Spleen (tissue), 11 donors: ENCODE results near the gene MUC12. TPM values are rescaled to one million over a fixed set of nuclear protein-coding genes. Genes with fewer than 3 reads are reported as not detected.

ENCODE experiments used
- DNase-seq: peaks from one replicate; pipeline ENCODE4 v3.0.0-alpha.2; 2020
- H3K27ac ChIP-seq, 8 donors: fragments of 200-600 bp; sonication (generic) in 7 of 8; 1 replicate in 4 of 8; 2 replicates in 4 of 8; pipeline versions ENCODE4 v1.5.0 to v1.8.0; 2016 to 2021; ENCODE audit warnings: inconsistent platforms in 4 of 8, mild to moderate bottlenecking in 4 of 8, moderate library complexity in 1 of 8
- H3K27me3 ChIP-seq, 7 donors: fragments of 200-600 bp; sonication (generic) in 6 of 7; replicated peaks in 1 of 7; 1 replicate in 4 of 7; 2 replicates in 3 of 7; pipeline versions ENCODE4 v1.5.0 to v1.8.0; 2016 to 2021; ENCODE audit warnings: inconsistent platforms in 3 of 7, mild to moderate bottlenecking in 1 of 7
- H3K36me3 ChIP-seq, 6 donors: fragments of 200-600 bp; sonication (generic) in 5 of 6; 1 replicate in 4 of 6; 2 replicates in 2 of 6; pipeline versions ENCODE4 v1.5.0 to v1.8.0; 2016 to 2021; ENCODE audit warnings: inconsistent platforms in 2 of 6
- H3K4me1 ChIP-seq, 6 donors: fragments of 200-600 bp; sonication (generic) in 5 of 6; 1 replicate in 3 of 6; 2 replicates in 3 of 6; pipeline versions ENCODE4 v1.5.0 to v1.8.0; 2016 to 2021; ENCODE audit warnings: inconsistent platforms in 3 of 6
- H3K4me3 ChIP-seq, 8 donors: fragments of 200-600 bp; sonication (generic) in 7 of 8; 1 replicate in 4 of 8; 2 replicates in 4 of 8; pipeline versions ENCODE4 v1.5.0 to v1.8.0; 2016 to 2021; ENCODE audit warnings: inconsistent platforms in 4 of 8, mild to moderate bottlenecking in 4 of 8, moderate library complexity in 2 of 8
- H3K9me3 ChIP-seq, 8 donors: fragments of 200-600 bp; sonication (generic) in 7 of 8; 1 replicate in 4 of 8; 2 replicates in 4 of 8; pipeline versions ENCODE4 v1.5.0 to v1.8.0; 2016 to 2021; ENCODE audit warnings: inconsistent platforms in 4 of 8
- POLR2A ChIP-seq, 3 donors: fragments of 450-650 bp; IDR thresholded peaks; one replicate each; pipeline ENCODE4 v1.5.1; 2017; ENCODE audit warnings: antibody characterized with exemption in 3 of 3, mild to moderate bottlenecking in 1 of 3
- POLR2AphosphoS5 ChIP-seq, 3 donors: sonication (generic); formaldehyde crosslinking; IDR thresholded peaks; one replicate each; pipeline ENCODE4 v1.5.1; 2017; ENCODE audit warnings: antibody characterized with exemption in 3 of 3
- WGBS, 5 donors: extraction: QIAGEN DNeasy Blood & Tissue Kit in 3 of 5; methylation state at CpG; one replicate each; pipeline versions ENCODE4 v1.1.5 to v1.1.7; 2013 to 2018; 5-methylcytosine and 5-hydroxymethylcytosine counted together
- intact Hi-C: fragments of 100-400 bp; cut with DNase I; formaldehyde crosslinking; loops from one replicate; pipeline ENCODE4 v1.15.0; 2023; ENCODE audit warnings: low total_unique reads
- polyA plus RNA-seq, 3 donors: library from polyadenylated mRNA; stranded (reverse); fragments of 200-250 nt; gene quantifications; one replicate each; pipeline ENCODE4 v1.2.1, GENCODE V29; 2013
- total RNA-seq, 7 donors: library from RNA; depleted of rRNA in 3 of 7; stranded (reverse); fragments of >200 nt in 3 of 7; fragmentation: NEBNext Ultra II Directional in 4 of 7; extraction: Animal tissue kit (Norgen Biotek cat#: 25700) in 4 of 7; gene quantifications; one replicate each; pipeline versions ENCODE4 v1.1.0 to v1.2.1, GENCODE V29; 2016 to 2021
- TF ChIP-seq, protein P1 (sequence below), 11 experiments: fragments of 200-600 bp in 7 of 11; fragments of 450-650 bp in 4 of 11; sonication (generic) in 4 of 11; IDR thresholded peaks in 8 of 11; conservative IDR thresholded peaks in 3 of 11; 1 replicate in 7 of 11; 2 replicates in 4 of 11; pipeline versions ENCODE4 v1.4.0 to v1.8.0; 2016 to 2021; ENCODE audit warnings: antibody characterized with exemption in 11 of 11, inconsistent platforms in 4 of 11, mild to moderate bottlenecking in 1 of 11
- donor health status: healthy with polysubstance abuse.
- donor health status: DM: no; HTN: no; CAD: no; lungs with moderate emphysema.
- donor health status: DM: no; HTN: no; CAD: no.
- donor health status: Bipolar disorder and iron deficiency.
- donor health status: healthy.
- donor health status: DM: no; HTN: no; CAD: no.
- donor health status: DM: yes; HTN: yes; CAD: no.

Gene MUC12
- total and polyA plus RNA-seq, 10 donors = 0.07 to 1.7 (median 0.82) TPM; not detected in 2

DNA sequence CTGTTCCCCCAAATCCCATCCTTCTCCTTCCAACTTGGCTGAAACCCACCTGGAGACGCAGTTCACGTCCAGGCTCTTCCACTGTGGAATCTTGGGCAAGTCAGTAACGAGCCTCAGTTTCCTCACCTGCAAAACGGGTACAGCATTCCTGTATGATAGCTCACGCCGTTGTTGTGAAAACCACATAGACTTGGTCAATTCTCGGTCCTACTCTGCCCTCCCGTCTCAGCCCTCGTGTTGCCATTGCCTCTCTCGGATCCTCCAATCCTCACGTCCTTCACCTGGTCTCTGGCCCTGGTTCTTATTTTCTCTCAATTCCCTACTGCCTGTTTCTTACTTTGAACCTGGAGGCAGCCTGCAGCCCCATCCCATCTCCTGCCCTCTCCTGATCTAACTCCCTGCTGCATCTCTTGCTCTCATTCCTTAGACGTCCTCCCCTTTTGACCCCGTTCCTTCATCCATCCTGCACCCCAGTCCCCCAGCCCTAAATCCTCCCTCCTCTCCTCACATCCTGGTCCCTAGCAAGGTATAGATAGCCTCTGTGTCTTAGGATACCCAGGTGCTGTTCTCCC, 2.0 kb upstream of the MUC12 start:
- Histone ChIP-seq H3K9me3 (no peaks in the 10 kb centered on the region), H3K4me3 (no peak overlapping the region), H3K27me3 (peaks cover 19 to 87% (median 52%) of the 10 kb centered on the region in 7 donors), H3K36me3 (no peaks in the 10 kb centered on the region), H3K4me1 (peaks cover 14 to 24% (median 18%) of the 10 kb centered on the region in 6 donors), H3K27ac (no peak overlapping the region)
- DNase-seq = no peak
- intact Hi-C loops = no loop called here
- whole genome bisulfite sequencing, 5 donors = 51 to 55% (median 54%) methylated on average over 13 of the region's 13 CpGs
- TF ChIP-seq POLR2AphosphoS5 (IDR thresholded peaks at IDR 0.05) = no peak
- TF ChIP-seq, protein P1, sequence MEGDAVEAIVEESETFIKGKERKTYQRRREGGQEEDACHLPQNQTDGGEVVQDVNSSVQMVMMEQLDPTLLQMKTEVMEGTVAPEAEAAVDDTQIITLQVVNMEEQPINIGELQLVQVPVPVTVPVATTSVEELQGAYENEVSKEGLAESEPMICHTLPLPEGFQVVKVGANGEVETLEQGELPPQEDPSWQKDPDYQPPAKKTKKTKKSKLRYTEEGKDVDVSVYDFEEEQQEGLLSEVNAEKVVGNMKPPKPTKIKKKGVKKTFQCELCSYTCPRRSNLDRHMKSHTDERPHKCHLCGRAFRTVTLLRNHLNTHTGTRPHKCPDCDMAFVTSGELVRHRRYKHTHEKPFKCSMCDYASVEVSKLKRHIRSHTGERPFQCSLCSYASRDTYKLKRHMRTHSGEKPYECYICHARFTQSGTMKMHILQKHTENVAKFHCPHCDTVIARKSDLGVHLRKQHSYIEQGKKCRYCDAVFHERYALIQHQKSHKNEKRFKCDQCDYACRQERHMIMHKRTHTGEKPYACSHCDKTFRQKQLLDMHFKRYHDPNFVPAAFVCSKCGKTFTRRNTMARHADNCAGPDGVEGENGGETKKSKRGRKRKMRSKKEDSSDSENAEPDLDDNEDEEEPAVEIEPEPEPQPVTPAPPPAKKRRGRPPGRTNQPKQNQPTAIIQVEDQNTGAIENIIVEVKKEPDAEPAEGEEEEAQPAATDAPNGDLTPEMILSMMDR (IDR thresholded peaks at IDR 0.05 in 8 of 11, conservative IDR thresholded peaks at IDR 0.05 in 3 of 11) = no peak
- TF ChIP-seq POLR2A (IDR thresholded peaks at IDR 0.05) = no peak

DNA sequence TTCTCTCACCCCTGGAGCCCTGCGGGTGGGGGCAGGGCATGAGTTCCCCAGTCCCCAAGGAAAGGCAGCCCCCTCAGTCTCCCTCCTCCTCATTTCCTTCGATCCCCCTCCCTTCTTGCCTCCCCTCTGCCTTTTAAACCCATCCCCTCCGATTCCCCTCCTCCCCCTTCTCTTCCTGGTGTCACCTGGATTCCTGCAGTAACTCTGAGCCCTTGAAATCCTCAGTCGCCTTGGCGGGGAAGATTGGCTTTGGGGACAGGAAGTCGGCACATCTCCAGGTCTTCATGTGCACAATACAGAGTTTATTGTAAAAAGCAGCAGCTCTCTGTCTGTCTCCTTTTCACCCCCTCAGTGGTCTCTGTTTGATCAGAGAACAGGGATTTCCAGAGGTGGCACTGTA, 1.3 kb upstream of the MUC12 start:
- Histone ChIP-seq H3K9me3 (no peaks in the 10 kb centered on the region), H3K4me1 (peaks cover 14 to 24% (median 18%) of the 10 kb centered on the region in 6 donors), H3K36me3 (no peaks in the 10 kb centered on the region), H3K27ac (no peak overlapping the region), H3K4me3 (no peak overlapping the region), H3K27me3 (peaks cover 19 to 84% (median 48%) of the 10 kb centered on the region in 7 donors)
- DNase-seq = no peak
- TF ChIP-seq POLR2AphosphoS5 (IDR thresholded peaks at IDR 0.05) (no peak), POLR2A (IDR thresholded peaks at IDR 0.05) (no peak)
- TF ChIP-seq, protein P1 (IDR thresholded peaks at IDR 0.05 in 8 of 11, conservative IDR thresholded peaks at IDR 0.05 in 3 of 11) = no peak
- WGBS, 5 donors = 10 to 15% (median 13%) methylated on average over 5 to 6 of the region's 6 CpGs
- intact Hi-C loops = no loop called here

DNA sequence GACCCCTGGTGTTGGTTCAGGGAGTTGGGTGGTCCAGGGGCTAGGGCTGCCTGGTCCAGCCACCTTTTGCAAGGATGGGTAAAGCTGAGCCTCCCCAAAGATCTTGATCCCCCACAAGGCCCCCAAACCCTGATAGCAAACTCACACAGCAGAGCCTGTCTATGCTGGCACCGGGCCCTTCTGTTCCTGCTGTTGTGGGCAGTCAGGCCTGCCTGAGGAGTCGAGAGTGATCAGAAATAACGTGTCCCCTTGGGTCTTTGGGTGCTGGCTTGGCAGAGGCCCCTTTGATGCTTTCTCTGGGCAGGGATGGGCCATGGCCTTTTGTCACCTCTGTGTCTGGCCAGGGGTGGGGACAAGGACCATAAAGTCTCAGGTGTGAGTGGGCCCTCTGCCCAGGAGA, 715 bp upstream of the MUC12 start:
- Histone ChIP-seq H3K4me3 (no peak overlapping the region), H3K36me3 (no peaks in the 10 kb centered on the region), H3K4me1 (peaks cover 14 to 24% (median 18%) of the 10 kb centered on the region in 6 donors), H3K27ac (no peak overlapping the region), H3K27me3 (peaks cover 19 to 78% (median 44%) of the 10 kb centered on the region in 7 donors), H3K9me3 (no peaks in the 10 kb centered on the region)
- WGBS, 5 donors = 11 to 20% (median 16%) methylated on average over 3 of the region's 3 CpGs
- intact Hi-C loops = no loop called here
- TF ChIP-seq POLR2A (IDR thresholded peaks at IDR 0.05) (no peak), POLR2AphosphoS5 (IDR thresholded peaks at IDR 0.05) (no peak)
- TF ChIP-seq, protein P1 (IDR thresholded peaks at IDR 0.05 in 8 of 11, conservative IDR thresholded peaks at IDR 0.05 in 3 of 11) = no peak
- no peak for DNase-seq

DNA sequence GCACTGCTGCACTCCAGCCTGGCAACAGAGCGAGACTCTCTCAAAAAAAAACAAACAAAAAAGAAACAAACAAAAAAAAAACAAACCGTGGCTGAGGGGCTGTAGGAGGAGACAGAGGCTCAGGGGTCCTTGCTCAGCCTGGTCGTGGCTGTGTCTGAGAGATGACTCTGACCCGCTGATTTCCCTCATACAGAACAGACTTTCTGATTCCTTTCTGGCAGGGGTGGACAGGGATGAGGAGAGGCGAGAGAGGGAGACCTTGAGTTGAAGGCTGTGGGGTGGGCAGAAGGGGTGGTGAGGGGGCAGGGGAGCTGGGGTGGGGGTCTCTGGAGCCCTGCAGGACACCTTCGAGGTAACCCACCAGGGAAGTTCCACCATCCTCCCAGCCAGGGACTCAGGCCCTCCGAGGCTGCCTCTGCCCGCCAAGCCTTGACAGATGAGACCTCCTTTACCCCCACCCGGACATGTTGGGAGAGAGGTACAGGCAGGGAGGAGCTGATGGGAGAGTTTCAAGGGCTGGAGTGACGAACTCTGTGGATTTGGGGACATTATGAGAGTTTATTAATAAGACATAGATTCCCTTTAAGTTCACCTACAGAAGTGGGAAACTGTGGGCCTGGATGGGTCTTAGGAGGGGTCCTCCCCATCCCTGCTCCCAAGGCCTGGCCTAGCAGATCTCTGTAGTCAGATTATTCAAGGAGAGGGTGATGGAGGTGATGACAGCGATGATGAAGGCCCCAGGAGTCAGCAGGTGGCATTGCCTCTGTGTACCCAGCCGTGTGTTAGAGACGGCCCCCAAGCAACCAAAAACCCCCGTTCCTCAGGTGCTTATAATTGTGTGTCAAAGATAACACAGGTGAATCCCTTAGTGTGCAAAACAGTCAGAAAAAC, 2.0 kb downstream of the MUC12 start:
- TF ChIP-seq, protein P1 (IDR thresholded peaks at IDR 0.05 in 8 of 11, conservative IDR thresholded peaks at IDR 0.05 in 3 of 11) = no peak
- no peak for TF ChIP-seq POLR2AphosphoS5 (IDR thresholded peaks at IDR 0.05)
- no peak for TF ChIP-seq POLR2A (IDR thresholded peaks at IDR 0.05)
- 50 to 59% (median 55%) methylated on average over 14 of the region's 14 CpGs for WGBS, 5 donors
- no peak for DNase-seq
- H3K4me1 ChIP-seq = peaks cover 3 to 10% (median 6%) of the 10 kb centered on the region in 6 donors
- intact Hi-C loops = no loop called here
- H3K9me3 ChIP-seq = peaks cover 0 to 13% (median 2%) of the 10 kb centered on the region in 8 donors
- H3K27me3 ChIP-seq = peaks cover 6 to 56% (median 17%) of the 10 kb centered on the region in 7 donors
- no peaks in the 10 kb centered on the region for H3K36me3 ChIP-seq
- H3K4me3 ChIP-seq = no peak overlapping the region
- no peak overlapping the region for H3K27ac ChIP-seq
